Activated effector memory CD4-positive, alpha-beta T cell treated with anti-CD3 and anti-CD28 coated beads, Interleukin-2, amount 50 U/mL, for 16 hours (primary cell): ENCODE results near the gene NCSTN.
"Not testable (repeated sequence)": the region's sequence is repeated elsewhere in the genome, so short reads cannot be mapped to it uniquely, and the experiment has no call there.

Experiments
- DNase-seq: peaks from one replicate; pipeline ENCODE4 v3.0.0-alpha.2; 2020

Gene NCSTN

GRCh38 chr1:160373696-160374095, 30.5 kb downstream of the NCSTN start:
- DNase-seq, result no peak

- no peak for DNase-seq
These were observed 31.3 kb downstream of the NCSTN start for GRCh38 chr1:160374306-160375110.

- DNase-seq, result no peak
These were observed 32.8 kb downstream of the NCSTN start for GRCh38 chr1:160375788-160376524.

GRCh38 chr1:160376525-160377131, 33.4 kb downstream of the NCSTN start:
- DNase-seq, result no peak

GRCh38 chr1:160377585-160378206, 34.5 kb downstream of the NCSTN start:
- DNase-seq, result no peak

- DNase-seq, result not testable (repeated sequence)
These were observed 41.6 kb downstream of the NCSTN start for GRCh38 chr1:160384812-160385211.

GRCh38 chr1:160388406-160388805, 45.2 kb downstream of the NCSTN start:
- not testable (repeated sequence) for DNase-seq

GRCh38 chr1:160394673-160395072, 51.5 kb downstream of the NCSTN start:
- DNase-seq, result no peak

- DNase-seq, result no peak
These were observed 54.5 kb downstream of the NCSTN start for GRCh38 chr1:160397651-160398050.

- no peak for DNase-seq
These were observed 55.6 kb downstream of the NCSTN start for GRCh38 chr1:160398823-160399222.

GRCh38 chr1:160399544-160400222, 56.5 kb downstream of the NCSTN start:
- no peak for DNase-seq

- DNase-seq, result peak; percentile 71
These were observed 57.1 kb downstream of the NCSTN start, which contains the start of gene VANGL2 for GRCh38 chr1:160400223-160400645. Gene VANGL2, plus strand, starts transcription at chr1:160400564. Its CDS starts 15,274 bp downstream, at chr1:160415838.

- no peak for DNase-seq
These were observed 57.7 kb downstream of the NCSTN start for GRCh38 chr1:160400646-160401486.

- DNase-seq, result no peak
These were observed 58.3 kb downstream of the NCSTN start for GRCh38 chr1:160401487-160401805.

GRCh38 chr1:160402001-160402795, 59.0 kb downstream of the NCSTN start:
- no peak for DNase-seq

- no peak for DNase-seq
These were observed 60.1 kb downstream of the NCSTN start for GRCh38 chr1:160403244-160403643.

GRCh38 chr1:160404094-160404493, 60.9 kb downstream of the NCSTN start:
- DNase-seq, result no peak

GRCh38 chr1:160405331-160405877, 62.2 kb downstream of the NCSTN start:
- no peak for DNase-seq

GRCh38 chr1:160406131-160406968, 63.2 kb downstream of the NCSTN start:
- DNase-seq, result no peak
